ENCODE data around the gene CTNNBIP1. TPM values are rescaled to one million over a fixed set of nuclear protein-coding genes. Genes with fewer than 3 reads are reported as not detected.

The CTNNBIP1 gene
- total RNA-seq, 1 experiment from 2014 or later: 44.4 TPM

DNA sequence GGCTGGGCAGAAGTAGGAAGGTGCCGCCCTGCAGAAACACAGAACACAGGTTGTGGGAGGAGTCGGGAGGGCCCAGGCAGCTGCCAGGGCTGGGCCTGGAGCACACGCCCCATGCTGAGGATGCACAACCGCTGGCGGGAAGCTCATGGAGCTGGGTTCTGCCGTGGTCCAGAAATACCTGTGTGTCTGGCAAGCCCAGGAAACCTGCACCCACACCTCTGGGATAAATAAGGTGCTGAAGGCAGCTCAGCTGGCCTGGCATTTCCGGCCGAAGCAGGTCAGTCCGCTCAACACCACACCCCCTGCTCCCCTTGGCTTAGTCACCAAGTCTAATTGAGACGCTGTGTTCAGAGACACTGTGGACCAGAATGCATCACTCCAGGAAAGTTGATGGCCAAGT is 32.1 kb downstream of the CTNNBIP1 start:
- H3K23me2 ChIP-seq (ENCODE audit: insufficient read length, low read depth, low read length, poor library complexity, severe bottlenecking): no peaks in the 10 kb centered on the region
- no peaks in the 10 kb centered on the region for H3K9me3 ChIP-seq (ENCODE audit: control insufficient read depth, low read depth, low read length)
- H3K23ac ChIP-seq (ENCODE audit: insufficient read length, low read depth, low read length): no peak overlapping the region
- H2AK5ac ChIP-seq (ENCODE audit: insufficient read length, low read length): no peak overlapping the region
- Mint-ChIP-seq H3K27me3 (ENCODE audit: low read depth) (no peaks in the 10 kb centered on the region), H3K4me1 (peaks cover 9% of the 10 kb centered on the region in 2 experiments), H3K9me3 (no peaks in the 10 kb centered on the region), H3K27ac (no peak overlapping the region), H3K36me3 (ENCODE audit: insufficient read depth in 1 of 3, low read depth in 3 of 3) (peaks cover 3 to 7% (median 4%) of the 10 kb centered on the region in 3 experiments; a peak in 3 of 7 replicates), H3K4me3 (no peak overlapping the region)
- WGBS (ENCODE audit: extremely low coverage, insufficient read length, low lambda C conversion rate): no CpG with 5 or more reads among the region's 10 CpGs
- no peak overlapping the region for H2BK120ac ChIP-seq (ENCODE audit: low read depth, low read length, poor library complexity, severe bottlenecking)
- no peaks in the 10 kb centered on the region for H3K27me3 ChIP-seq (ENCODE audit: insufficient read depth, low read length)
- no peak overlapping the region for H3K56ac ChIP-seq (ENCODE audit: insufficient read length, low read depth, low read length)
- H3K9ac ChIP-seq (ENCODE audit: extremely low read depth, insufficient read length, low read length): no peak overlapping the region
- no peak overlapping the region for H2BK20ac ChIP-seq (ENCODE audit: low read depth, low read length, poor library complexity, severe bottlenecking)
- no peak overlapping the region for H3K14ac ChIP-seq (ENCODE audit: insufficient read depth, low read length)
- H3K4ac ChIP-seq (ENCODE audit: low read depth, low read length): no peak overlapping the region
- no peak overlapping the region for H2BK12ac ChIP-seq (ENCODE audit: insufficient read length, low read depth, low read length)
- no peak for DNase-seq
- H3K79me2 ChIP-seq (ENCODE audit: insufficient read depth, low read length): no peaks in the 10 kb centered on the region
- H4K20me1 ChIP-seq (ENCODE audit: control insufficient read depth, insufficient read depth, insufficient read length): peaks cover 3% of the 10 kb centered on the region
- no peak overlapping the region for H3K18ac ChIP-seq (ENCODE audit: insufficient read length, low read depth, low read length)
- H4K91ac ChIP-seq (ENCODE audit: insufficient read length, low read depth, low read length): no peak overlapping the region
- H3K4me1 ChIP-seq (ENCODE audit: insufficient read depth, low read length): peaks cover 4% of the 10 kb centered on the region; the same call in 1 of the 2 replicates
- H4K8ac ChIP-seq (replicated peaks; ENCODE audit: insufficient read length, low read depth, low read length): no peak overlapping the region
- H2BK5ac ChIP-seq (ENCODE audit: insufficient read length, low read length): no peak overlapping the region
- no peak overlapping the region for H3K27ac ChIP-seq (ENCODE audit: insufficient read length, low read depth, low read length)
- no peak overlapping the region for H3T11ph ChIP-seq (ENCODE audit: low read length)
- no peak overlapping the region for H2AFZ ChIP-seq (ENCODE audit: low read length)
- TF ChIP-seq, protein P1, sequence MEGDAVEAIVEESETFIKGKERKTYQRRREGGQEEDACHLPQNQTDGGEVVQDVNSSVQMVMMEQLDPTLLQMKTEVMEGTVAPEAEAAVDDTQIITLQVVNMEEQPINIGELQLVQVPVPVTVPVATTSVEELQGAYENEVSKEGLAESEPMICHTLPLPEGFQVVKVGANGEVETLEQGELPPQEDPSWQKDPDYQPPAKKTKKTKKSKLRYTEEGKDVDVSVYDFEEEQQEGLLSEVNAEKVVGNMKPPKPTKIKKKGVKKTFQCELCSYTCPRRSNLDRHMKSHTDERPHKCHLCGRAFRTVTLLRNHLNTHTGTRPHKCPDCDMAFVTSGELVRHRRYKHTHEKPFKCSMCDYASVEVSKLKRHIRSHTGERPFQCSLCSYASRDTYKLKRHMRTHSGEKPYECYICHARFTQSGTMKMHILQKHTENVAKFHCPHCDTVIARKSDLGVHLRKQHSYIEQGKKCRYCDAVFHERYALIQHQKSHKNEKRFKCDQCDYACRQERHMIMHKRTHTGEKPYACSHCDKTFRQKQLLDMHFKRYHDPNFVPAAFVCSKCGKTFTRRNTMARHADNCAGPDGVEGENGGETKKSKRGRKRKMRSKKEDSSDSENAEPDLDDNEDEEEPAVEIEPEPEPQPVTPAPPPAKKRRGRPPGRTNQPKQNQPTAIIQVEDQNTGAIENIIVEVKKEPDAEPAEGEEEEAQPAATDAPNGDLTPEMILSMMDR (conservative IDR thresholded peaks at IDR 0.05): no peak
- no peak overlapping the region for H2BK15ac ChIP-seq (ENCODE audit: low read depth, low read length)
- H3K79me1 ChIP-seq (ENCODE audit: insufficient read depth, low read depth, low read length, poor library complexity, severe bottlenecking): no peaks in the 10 kb centered on the region
- no peak overlapping the region for H4K5ac ChIP-seq (ENCODE audit: insufficient read length, low read depth, low read length)
- no peak overlapping the region for H3K4me2 ChIP-seq (ENCODE audit: insufficient read depth, insufficient read length, low read length)
